Measurements from ENCODE around the gene PELI2.

The PELI2 gene

GRCh38 chr14:56119201-56119981 lies 1.2 kb downstream of the PELI2 start:
- DNase-seq (ENCODE audit: low read depth), result no peak

GRCh38 chr14:56120091-56120691 lies 2.0 kb downstream of the PELI2 start:
- DNase-seq (ENCODE audit: low read depth), result no peak

- DNase-seq (ENCODE audit: low read depth), result no peak
Measured at GRCh38 chr14:56121816-56122215, 3.6 kb downstream of the PELI2 start.

GRCh38 chr14:56122301-56122700 lies 4.1 kb downstream of the PELI2 start:
- no peak for DNase-seq (ENCODE audit: low read depth)

GRCh38 chr14:56124327-56124726 lies 6.1 kb downstream of the PELI2 start:
- no peak for DNase-seq (ENCODE audit: low read depth)

GRCh38 chr14:56125772-56126636 lies 7.8 kb downstream of the PELI2 start:
- DNase-seq (ENCODE audit: low read depth), result no peak

- no peak for DNase-seq (ENCODE audit: low read depth)
Measured at GRCh38 chr14:56126637-56126913, 8.4 kb downstream of the PELI2 start.

GRCh38 chr14:56127156-56127555 lies 8.9 kb downstream of the PELI2 start:
- DNase-seq (ENCODE audit: low read depth), result no peak

- no peak for DNase-seq (ENCODE audit: low read depth)
Measured at GRCh38 chr14:56129092-56129491, 10.9 kb downstream of the PELI2 start.

- no peak for DNase-seq (ENCODE audit: low read depth)
Measured at GRCh38 chr14:56129933-56130332, 11.7 kb downstream of the PELI2 start.

GRCh38 chr14:56131004-56131864 lies 13.0 kb downstream of the PELI2 start:
- DNase-seq (ENCODE audit: low read depth), result no peak

GRCh38 chr14:56131865-56132833 lies 13.9 kb downstream of the PELI2 start:
- no peak for DNase-seq (ENCODE audit: low read depth)

GRCh38 chr14:56133547-56133946 lies 15.3 kb downstream of the PELI2 start:
- no peak for DNase-seq (ENCODE audit: low read depth)

GRCh38 chr14:56135001-56135400 lies 16.8 kb downstream of the PELI2 start:
- no peak for DNase-seq (ENCODE audit: low read depth)

GRCh38 chr14:56135668-56136067 lies 17.5 kb downstream of the PELI2 start:
- no peak for DNase-seq (ENCODE audit: low read depth)

GRCh38 chr14:56136571-56137452 lies 18.6 kb downstream of the PELI2 start:
- no peak for DNase-seq (ENCODE audit: low read depth)

- no peak for DNase-seq (ENCODE audit: low read depth)
Measured at GRCh38 chr14:56137453-56137807, 19.2 kb downstream of the PELI2 start.

- no peak for DNase-seq (ENCODE audit: low read depth)
Measured at GRCh38 chr14:56137849-56138248, 19.6 kb downstream of the PELI2 start.

GRCh38 chr14:56138928-56139327 lies 20.7 kb downstream of the PELI2 start:
- DNase-seq (ENCODE audit: low read depth), result no peak

GRCh38 chr14:56142314-56142713 lies 24.1 kb downstream of the PELI2 start:
- DNase-seq (ENCODE audit: low read depth), result no peak

Measured in T-helper 22 cell (primary cell).